K562 (cell line): ENCODE results near the gene SPARC. TPM values are rescaled to one million over a fixed set of nuclear protein-coding genes. Genes with fewer than 3 reads are reported as not detected.

Experiments
- ATAC-seq: fragments of 200-7000 bp; cut with Tn5 transposase; 3 replicates; pipeline ENCODE4 v1.9.1; 2020; ENCODE audit warnings: moderate library complexity
- BruUV-seq: library from RNA; stranded (reverse); fragments of 400-500 nt; replicated peaks from 2 replicates; lab custom pipeline; 2021; lab: Mats Ljungman, UMichigan
- CTCF ChIA-PET: fragments of 300-600 bp; formaldehyde crosslinking; extraction: SDS; loops from one replicate; lab custom pipeline; 2021; ENCODE audit warnings: low intra/inter-chr PET ratio; lab: Yijun Ruan, JAX
- POLR2A ChIA-PET: fragments of 300-600, 350-650 bp; sonication (Branson Sonifier 250); formaldehyde crosslinking; extraction: SDS; loops from one replicate; lab custom pipeline; 2021; ENCODE audit warnings: antibody characterized with exemption, inconsistent platforms; lab: Yijun Ruan, JAX
- DNase-seq, 4 experiments: peaks; one replicate each; pipeline versions ENCODE4 v3.0.0 to v3.0.0-alpha.2; 2011 to 2018; ENCODE audit warnings: low spot score in 3 of 4, mixed read lengths in 3 of 4; ENCODE audit errors: extremely low read depth in 1 of 4
- FAIRE-seq: peaks from 2 replicates; lab custom pipeline; 2011; peaks lifted over from hg19 to GRCh38; lab: Jason Lieb, UNC
- H2AFZ ChIP-seq: 2 replicates; pipeline ENCODE4 v1.6.0; 2011; ENCODE audit warnings: low read depth, low read length, control low read depth, inconsistent platforms
- H3K27ac ChIP-seq: fragments of 200-600 bp; 3 replicates; pipeline ENCODE4 v1.8.0; 2011; ENCODE audit warnings: low read depth, mild to moderate bottlenecking, control low read depth, inconsistent platforms, low read length, moderate library complexity, mixed read lengths; ENCODE audit errors: extremely low read depth
- H3K27me3 ChIP-seq, 2 experiments: fragments of 300-600 bp in 1 of 2; 2 replicates in 1 of 2; 3 replicates in 1 of 2; pipeline versions ENCODE4 v1.6.0 to v1.8.0; 2011; ENCODE audit warnings: inconsistent platforms in 2 of 2, low read length in 2 of 2, mild to moderate bottlenecking in 1 of 2, mixed read lengths in 1 of 2, moderate library complexity in 1 of 2; ENCODE audit not compliant: control insufficient read depth in 2 of 2, insufficient read depth in 2 of 2
- H3K36me3 ChIP-seq: fragments of 300-600 bp; 3 replicates; pipeline ENCODE4 v1.8.0; 2011; ENCODE audit warnings: mild to moderate bottlenecking, low read length, inconsistent platforms; ENCODE audit not compliant: control insufficient read depth, insufficient read depth
- H3K4me1 ChIP-seq, 2 experiments: fragments of 200-600 bp in 1 of 2; replicated peaks in 1 of 2; 2 replicates in 1 of 2; 3 replicates in 1 of 2; pipeline versions ENCODE4 v1.5.1 to v1.8.0; 2011; ENCODE audit warnings: inconsistent platforms in 2 of 2, low read length in 2 of 2, mild to moderate bottlenecking in 1 of 2, mixed read lengths in 1 of 2, moderate library complexity in 1 of 2; ENCODE audit not compliant: control insufficient read depth in 2 of 2, insufficient read depth in 2 of 2
- H3K4me2 ChIP-seq: 2 replicates; pipeline ENCODE4 v1.6.1; 2011; ENCODE audit warnings: low read length, control low read depth, inconsistent platforms, mixed read lengths; ENCODE audit not compliant: insufficient read depth
- H3K4me3 ChIP-seq: fragments of 200-600 bp; sonication (generic), shearing (Covaris generic); 2 replicates; pipeline ENCODE4 v1.5.1; 2016; ENCODE audit warnings: control low read depth, inconsistent platforms
- H3K79me2 ChIP-seq: fragments of 200-600 bp; 3 replicates; pipeline ENCODE4 v1.8.0; 2011; ENCODE audit warnings: low read length, inconsistent platforms; ENCODE audit not compliant: control insufficient read depth, insufficient read depth
- H3K9ac ChIP-seq, 2 experiments: 2 replicates each; pipeline versions ENCODE4 v1.6.0 to v1.6.1; 2011; ENCODE audit warnings: low read depth in 2 of 2, low read length in 2 of 2, control low read depth in 1 of 2, inconsistent platforms in 1 of 2, mild to moderate bottlenecking in 1 of 2, mixed read lengths in 1 of 2; ENCODE audit not compliant: insufficient read depth in 1 of 2
- H3K9me1 ChIP-seq: one replicate; pipeline ENCODE4 v1.6.0; 2011; ENCODE audit warnings: inconsistent platforms, mild to moderate bottlenecking, low read length, moderate library complexity; ENCODE audit not compliant: control insufficient read depth, insufficient read depth
- H3K9me3 ChIP-seq: replicated peaks from 2 replicates; pipeline ENCODE4 v1.5.1; 2011; ENCODE audit warnings: low read depth, low read length, inconsistent platforms; ENCODE audit not compliant: control insufficient read depth, insufficient read depth
- H4K20me1 ChIP-seq: replicated peaks from 2 replicates; pipeline ENCODE4 v1.6.1; 2011; ENCODE audit warnings: low read length, inconsistent platforms, mixed read lengths; ENCODE audit not compliant: control insufficient read depth, insufficient read depth
- FOXP4 ChIP-seq: sonication (generic); formaldehyde crosslinking; IDR thresholded peaks from 2 replicates; pipeline ENCODE4 v1.8.0; 2022; ENCODE audit warnings: mild to moderate bottlenecking, missing genetic modification reagents, borderline replicate concordance
- HDAC2 ChIP-seq: fragments of 450-650 bp; IDR thresholded peaks from 2 replicates; pipeline ENCODE4 v1.6.1; 2016; ENCODE audit warnings: mild to moderate bottlenecking
- NFIC ChIP-seq: fragments of 450-650 bp; IDR thresholded peaks from 2 replicates; pipeline ENCODE4 v1.6.1; 2017; ENCODE audit warnings: mild to moderate bottlenecking, inconsistent platforms
- ZC3H11A ChIP-seq: IDR thresholded peaks from 2 replicates; pipeline ENCODE4 v1.6.1; 2012; ENCODE audit warnings: low read depth, low read length, improper control_type of control experiment
- ZNF280A ChIP-seq: fragments of 450-650 bp; IDR thresholded peaks from 2 replicates; pipeline ENCODE4 v1.6.1; 2018; ENCODE audit warnings: mild to moderate bottlenecking, low read depth; ENCODE audit not compliant: partially characterized antibody
- WGBS: fragments of 100-300 bp; shearing (Covaris generic); methylation state at CpG from one replicate; pipeline ENCODE4 v1.1.6; 2016; ENCODE audit warnings: low coverage, mixed read lengths; ENCODE audit not compliant: insufficient coverage; ENCODE audit errors: missing lambda C conversion rate; 5-methylcytosine and 5-hydroxymethylcytosine counted together
- in situ Hi-C: fragments of 300-500 bp; cut with MboI; formaldehyde crosslinking; loops from 4 replicates; pipeline ENCODE4 v1.15.0; 2018; ENCODE audit warnings: inconsistent platforms, mixed read lengths
- intact Hi-C: fragments of 100-400 bp; cut with micrococcal nuclease; formaldehyde crosslinking; loops from 2 replicates; pipeline ENCODE4 v1.14.2; 2022
- polyA plus RNA-seq, 8 experiments: library from polyadenylated mRNA; depleted of rRNA in 4 of 8; stranded (reverse) in 5 of 8; unstranded in 3 of 8; fragments of >200 nt; fragmentation: Nextera tagmentation in 2 of 8; fragmentation: Illumina TruSeq in 1 of 8; extraction: Ambion mirVana in 2 of 8; extraction: Trizol in 1 of 8; gene quantifications; 2 replicates each; pipeline versions ENCODE4 v1.2.1 to v1.2.3, GENCODE V29; 2011 to 2014; ENCODE audit warnings: inconsistent platforms in 1 of 8, missing spikeins in 1 of 8
- total RNA-seq, 7 experiments: library from RNA; depleted of rRNA in 6 of 7; stranded (reverse); fragments of >200 nt in 6 of 7; fragmentation: Illumina TruSeq in 2 of 7; extraction: Trizol in 2 of 7; gene quantifications; 2 replicates each; pipeline versions ENCODE4 v1.2.1 to v1.2.3, GENCODE V29; 2011 to 2021; ENCODE audit warnings: low replicate concordance in 1 of 7

Gene SPARC
- total and polyA plus RNA-seq, 9 of the 15 experiments (the other 6 are each of a cell fraction or from before 2014, with no cell fraction given), result 6.1 to 35.6 (median 12.2) TPM

- Histone ChIP-seq H3K27me3 (peaks cover 32 to 45% of the 10 kb centered on the region in 2 experiments; a peak in 4 of 5 replicates), H3K79me2 (no peaks in the 10 kb centered on the region), H3K27ac (no peak overlapping the region), H3K9ac (peak overlapping the region in 1 of 2 experiments; percentile 29; a peak in 1 of 4 replicates), H3K36me3 (no peaks in the 10 kb centered on the region), H3K4me3 (no peak overlapping the region), H3K9me3 (no peaks in the 10 kb centered on the region), H3K4me2 (no peak overlapping the region), H3K4me1 (no peaks in the 10 kb centered on the region), H3K9me1 (peaks cover 3% of the 10 kb centered on the region), H2AFZ (no peak overlapping the region), H4K20me1 (no peaks in the 10 kb centered on the region; the same call in 1 of the 2 replicates)
- FAIRE-seq (no peak), ATAC-seq (peak; percentile 33; the same call in 1 of the 3 replicates), DNase-seq (no peak)
- 2% methylated on average over 15 of the region's 15 CpGs for WGBS
- intact Hi-C loops, result no loop called here
- TF ChIP-seq FOXP4, result no peak
- 0 out of 2 replicates have a peak, but pooled peaks have one; percentile 8 for TF ChIP-seq NFIC
- TF ChIP-seq HDAC2, result no peak
- no peak for TF ChIP-seq ZNF280A
- no peak for TF ChIP-seq ZC3H11A
- BruUV-seq, result no TSS peak
- CTCF ChIA-PET, result no interaction called here
- in situ Hi-C loops, result no loop called here
- POLR2A ChIA-PET, result interaction anchor here (0.7 kb wide), 1 partner anchor 28 kb away, joined by 3 read pairs; no protein-coding TSS in a partner anchor
These were observed 54.2 kb downstream of the SPARC start for GRCh38 chr5:151632524-151632923.
